ENCODE data around the gene ATP5PD. TPM values are rescaled to one million over a fixed set of nuclear protein-coding genes. Genes with fewer than 3 reads are reported as not detected.

Gene ATP5PD
- total and polyA plus RNA-seq, 2 of the 13 experiments (the other 11 are each of a cell fraction or from before 2014, with no cell fraction given), result 158 to 428 TPM

GRCh38 chr17:75087182-75087557, 40.4 kb upstream of the ATP5PD start (continued):
- TF ChIP-seq KLF15 (CRISPR knock-in tag; IDR thresholded peaks at IDR 0.05; ENCODE audit: borderline replicate concordance) (no peak), ZNF678 (CRISPR knock-in tag; IDR thresholded peaks at IDR 0.05) (no peak), ZNF275 (CRISPR knock-in tag; IDR thresholded peaks at IDR 0.05; ENCODE audit: borderline replicate concordance) (no peak), ZNF770 (CRISPR knock-in tag; IDR thresholded peaks at IDR 0.05) (peak; percentile 72), FOXA1 (IDR thresholded peaks at IDR 0.05) (no peak), FOXA1 (CRISPR knock-in tag; IDR thresholded peaks at IDR 0.05) (no peak), GATAD1 (CRISPR knock-in tag; IDR thresholded peaks at IDR 0.05) (no peak), ZMYM2 (CRISPR knock-in tag; IDR thresholded peaks at IDR 0.05) (peak; percentile 47; the same call in 1 of the 2 replicates), GZF1 (CRISPR knock-in tag; IDR thresholded peaks at IDR 0.05) (peak; percentile 42; the same call in 1 of the 2 replicates), NCOA5 (CRISPR knock-in tag; IDR thresholded peaks at IDR 0.05) (no peak), ZNF383 (CRISPR knock-in tag; IDR thresholded peaks at IDR 0.05; ENCODE audit: borderline replicate concordance) (no peak), U2AF2 (IDR thresholded peaks at IDR 0.05; ENCODE audit: low read depth, low read length) (no peak), ISX (CRISPR knock-in tag; conservative IDR thresholded peaks at IDR 0.05) (no peak)
